Liver (tissue), 9 donors: Measurements from ENCODE around the gene GNB1L. TPM values are rescaled to one million over a fixed set of nuclear protein-coding genes. Genes with fewer than 3 reads are reported as not detected.

ENCODE experiments used
- DNase-seq: peaks from one replicate; pipeline ENCODE4 v3.0.0-alpha.2; 2017; ENCODE audit warnings: low spot score
- H3K27ac ChIP-seq, 2 donors: one replicate each; pipeline ENCODE4 v1.7.0; 2013; ENCODE audit warnings: inconsistent platforms in 2 of 2, low read length in 2 of 2, control low read depth in 1 of 2, low read depth in 1 of 2, mild to moderate bottlenecking in 1 of 2
- H3K27me3 ChIP-seq, 4 donors: one replicate each; pipeline versions ENCODE4 v1.6.1 to v1.7.0; 2013; ENCODE audit warnings: low read length in 3 of 4, inconsistent platforms in 1 of 4, mild to moderate bottlenecking in 1 of 4, moderate library complexity in 1 of 4; ENCODE audit not compliant: control insufficient read depth in 4 of 4, insufficient read depth in 4 of 4
- H3K36me3 ChIP-seq, 4 donors: one replicate each; pipeline versions ENCODE4 v1.6.1 to v1.7.0; 2013; ENCODE audit warnings: low read length in 3 of 4, mild to moderate bottlenecking in 3 of 4, low read depth in 1 of 4, moderate library complexity in 1 of 4; ENCODE audit not compliant: control insufficient read depth in 4 of 4, insufficient read depth in 3 of 4
- H3K4me1 ChIP-seq, 4 donors: one replicate each; pipeline versions ENCODE4 v1.6.1 to v1.7.0; 2013; ENCODE audit warnings: low read length in 3 of 4, mild to moderate bottlenecking in 3 of 4, moderate library complexity in 1 of 4; ENCODE audit not compliant: control insufficient read depth in 4 of 4, insufficient read depth in 4 of 4
- H3K4me3 ChIP-seq, 3 donors: one replicate each; pipeline versions ENCODE4 v1.6.1 to v1.7.0; 2013; ENCODE audit warnings: low read length in 3 of 3, control low read depth in 1 of 3, low read depth in 1 of 3, mild to moderate bottlenecking in 1 of 3
- H3K9ac ChIP-seq, 2 donors: one replicate each; pipeline ENCODE4 v1.7.0; 2013; ENCODE audit warnings: low read length in 2 of 2, mild to moderate bottlenecking in 2 of 2, moderate library complexity in 2 of 2, control low read depth in 1 of 2, low read depth in 1 of 2
- H3K9me3 ChIP-seq, 4 donors: one replicate each; pipeline versions ENCODE4 v1.6.1 to v1.7.0; 2013; ENCODE audit warnings: low read length in 3 of 4; ENCODE audit not compliant: control insufficient read depth in 4 of 4
- CTCF ChIP-seq: fragments of 150-350 bp; IDR thresholded peaks from 2 replicates; pipeline ENCODE4 v1.5.1; 2017; ENCODE audit warnings: improper control_type of control experiment, low read depth, low read length; ENCODE audit not compliant: missing input control
- HNF4A ChIP-seq, 2 donors: conservative IDR thresholded peaks; 2 replicates each; pipeline ENCODE4 v1.6.1; 2016; ENCODE audit warnings: antibody characterized with exemption in 2 of 2, mild to moderate bottlenecking in 2 of 2
- HNF4G ChIP-seq: IDR thresholded peaks from 2 replicates; pipeline ENCODE4 v1.6.1; 2016; ENCODE audit warnings: antibody characterized with exemption
- MAX ChIP-seq: IDR thresholded peaks from 2 replicates; pipeline ENCODE4 v1.6.1; 2016; ENCODE audit warnings: antibody characterized with exemption
- NR2F2 ChIP-seq: IDR thresholded peaks from 2 replicates; pipeline ENCODE4 v1.6.1; 2016; ENCODE audit warnings: antibody characterized with exemption
- RAD21 ChIP-seq, 2 donors: IDR thresholded peaks; 2 replicates each; pipeline ENCODE4 v1.6.1; 2016; ENCODE audit warnings: antibody characterized with exemption in 2 of 2, mild to moderate bottlenecking in 2 of 2
- REST ChIP-seq: IDR thresholded peaks from 2 replicates; pipeline ENCODE4 v1.6.1; 2016; ENCODE audit warnings: antibody characterized with exemption, mild to moderate bottlenecking
- RXRA ChIP-seq, 2 donors: IDR thresholded peaks; 2 replicates each; pipeline ENCODE4 v1.6.1; 2017 to 2018; ENCODE audit warnings: antibody characterized with exemption in 2 of 2, mild to moderate bottlenecking in 1 of 2
- SP1 ChIP-seq: IDR thresholded peaks from 2 replicates; pipeline ENCODE4 v1.6.1; 2018; ENCODE audit warnings: antibody characterized with exemption, mild to moderate bottlenecking
- TAF1 ChIP-seq: conservative IDR thresholded peaks from 2 replicates; pipeline ENCODE4 v1.6.1; 2016; ENCODE audit warnings: antibody characterized with exemption, mild to moderate bottlenecking
- YY1 ChIP-seq: IDR thresholded peaks from 2 replicates; pipeline ENCODE4 v1.6.1; 2016; ENCODE audit warnings: antibody characterized with exemption, mild to moderate bottlenecking
- WGBS: extraction: QIAGEN DNeasy Blood & Tissue Kit; methylation state at CpG from one replicate; pipeline ENCODE4 v1.1.7; 2013; 5-methylcytosine and 5-hydroxymethylcytosine counted together
- polyA plus RNA-seq, 2 donors: library from polyadenylated mRNA; stranded (reverse) in 1 of 2; unstranded in 1 of 2; fragments of 200-250 nt in 1 of 2; fragments of >200 nt in 1 of 2; fragmentation: Nextera tagmentation in 1 of 2; extraction: Ambion mirVana in 1 of 2; gene quantifications; one replicate each; pipeline versions ENCODE4 v1.2.1 to v1.2.3, GENCODE V29; 2013 to 2015
- total RNA-seq, 2 donors: library from RNA; depleted of rRNA; stranded (reverse); fragments of >200 nt; gene quantifications; one replicate each; pipeline ENCODE4 v1.2.3, GENCODE V29; 2014
- donor health status: healthy.
- donor health status: healthy.
- donor health status: healthy.
- donor health status: healthy.
- donor health status: healthy.

The GNB1L gene
- total and polyA plus RNA-seq, 4 donors, result 1.5 to 3.6 (median 1.9) TPM

DNA sequence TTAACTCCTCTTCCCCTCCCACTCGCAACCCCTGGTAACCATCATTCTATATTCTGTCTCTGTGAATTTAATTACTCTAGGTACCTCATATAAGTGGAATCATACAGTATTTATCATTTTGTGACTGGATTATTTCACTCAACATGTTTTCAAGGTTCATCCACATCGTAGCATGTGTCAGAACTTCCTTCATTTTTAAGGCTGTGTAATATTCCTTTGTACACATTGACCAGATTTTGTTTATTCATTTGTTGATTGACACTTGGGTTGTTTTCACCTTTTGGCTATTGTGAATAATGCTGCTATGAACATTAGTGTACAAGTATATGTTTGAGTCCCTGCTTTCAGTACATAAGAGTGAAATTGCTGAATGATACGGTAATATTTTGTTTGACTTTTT lies 2.7 kb upstream of the GNB1L start:
- no peaks in the 10 kb centered on the region for H3K36me3 ChIP-seq
- no peaks in the 10 kb centered on the region for H3K9me3 ChIP-seq
- WGBS, result 97% methylated on average over 3 of the region's 3 CpGs
- DNase-seq, result no peak
- no peak overlapping the region for H3K27ac ChIP-seq
- H3K9ac ChIP-seq, result no peak overlapping the region
- peaks cover 10 to 27% (median 24%) of the 10 kb centered on the region in 4 donors for H3K4me1 ChIP-seq
- TF ChIP-seq NR2F2 (no peak), TAF1 (no peak)
- no peak overlapping the region for H3K4me3 ChIP-seq
- H3K27me3 ChIP-seq, result no peaks in the 10 kb centered on the region

DNA sequence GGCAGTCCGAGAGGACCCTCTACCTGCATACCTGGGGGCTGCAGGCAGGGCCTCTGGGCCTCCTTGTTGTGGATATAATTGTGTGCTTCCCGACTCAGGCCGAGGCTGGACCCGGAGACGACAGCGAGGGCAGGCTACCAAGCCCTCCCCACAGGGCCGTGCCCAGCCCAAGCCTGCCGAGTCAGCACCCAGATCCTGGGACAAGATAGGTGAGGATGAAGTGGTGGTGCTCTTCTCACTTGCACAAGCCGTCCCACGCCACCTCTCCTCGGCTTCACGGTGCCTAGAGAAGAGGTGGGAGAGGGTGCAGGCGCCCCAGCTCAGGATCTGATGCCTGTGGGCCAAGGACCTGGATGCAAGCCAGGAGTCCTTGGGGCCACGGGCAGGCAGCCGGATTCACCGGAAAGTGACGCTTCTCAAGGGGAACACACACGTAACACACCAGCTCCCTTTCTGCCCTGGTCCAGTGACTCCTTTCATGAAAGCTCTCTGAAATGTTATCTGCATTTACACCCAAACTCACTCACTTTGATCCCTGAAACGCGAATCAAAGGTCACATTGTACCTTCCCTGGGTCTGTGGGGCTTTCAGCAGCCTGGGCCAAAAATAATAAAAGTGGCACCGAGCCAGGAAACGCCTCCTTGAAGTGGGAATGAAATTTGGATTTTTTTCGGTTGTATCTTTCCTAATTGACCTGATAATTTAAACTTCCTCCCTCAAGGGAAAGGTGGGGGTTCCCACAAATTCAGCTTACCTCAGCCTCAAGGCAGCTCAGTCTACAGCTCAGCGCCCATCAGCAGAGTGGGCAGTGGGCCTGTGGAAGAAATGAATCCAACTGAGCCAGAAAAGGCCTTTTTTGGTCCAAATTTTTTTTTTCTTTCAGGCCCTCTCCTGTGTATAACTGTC lies 1.1 kb upstream of the GNB1L start:
- DNase-seq, result peak; percentile 65
- Histone ChIP-seq H3K36me3 (peaks cover 0 to 13% (median 9%) of the 10 kb centered on the region in 4 donors), H3K27ac (peak overlapping the region; percentile 91 to 95), H3K27me3 (no peaks in the 10 kb centered on the region), H3K9me3 (no peaks in the 10 kb centered on the region), H3K4me1 (peaks cover 10 to 27% (median 24%) of the 10 kb centered on the region in 4 donors), H3K9ac (peak overlapping the region; percentile 51 to 71), H3K4me3 (peak overlapping the region; percentile 71 to 91 (median 76))
- TF ChIP-seq CTCF, result no peak
- TF ChIP-seq YY1, result no peak
- TF ChIP-seq SP1, result peak; percentile 90
- TF ChIP-seq HNF4G, result peak; percentile 52
- peak; percentile 20 for TF ChIP-seq TAF1
- TF ChIP-seq RXRA (IDR thresholded peaks at IDR 0.05), result peak; percentile 52 to 55
- TF ChIP-seq MAX, result no peak
- TF ChIP-seq HNF4A (conservative IDR thresholded peaks at IDR 0.05), result peak; percentile 91 to 95
- TF ChIP-seq RAD21 (IDR thresholded peaks at IDR 0.05), result peak; percentile 33 to 36
- peak; percentile 12 for TF ChIP-seq REST
- 5% methylated on average over 24 of the region's 24 CpGs for WGBS
